Measurements from ENCODE around the gene IFNA13. TPM values are rescaled to one million over a fixed set of nuclear protein-coding genes. Genes with fewer than 3 reads are reported as not detected.

Gene IFNA13
- total and polyA plus RNA-seq, 4 donors = not detected

DNA sequence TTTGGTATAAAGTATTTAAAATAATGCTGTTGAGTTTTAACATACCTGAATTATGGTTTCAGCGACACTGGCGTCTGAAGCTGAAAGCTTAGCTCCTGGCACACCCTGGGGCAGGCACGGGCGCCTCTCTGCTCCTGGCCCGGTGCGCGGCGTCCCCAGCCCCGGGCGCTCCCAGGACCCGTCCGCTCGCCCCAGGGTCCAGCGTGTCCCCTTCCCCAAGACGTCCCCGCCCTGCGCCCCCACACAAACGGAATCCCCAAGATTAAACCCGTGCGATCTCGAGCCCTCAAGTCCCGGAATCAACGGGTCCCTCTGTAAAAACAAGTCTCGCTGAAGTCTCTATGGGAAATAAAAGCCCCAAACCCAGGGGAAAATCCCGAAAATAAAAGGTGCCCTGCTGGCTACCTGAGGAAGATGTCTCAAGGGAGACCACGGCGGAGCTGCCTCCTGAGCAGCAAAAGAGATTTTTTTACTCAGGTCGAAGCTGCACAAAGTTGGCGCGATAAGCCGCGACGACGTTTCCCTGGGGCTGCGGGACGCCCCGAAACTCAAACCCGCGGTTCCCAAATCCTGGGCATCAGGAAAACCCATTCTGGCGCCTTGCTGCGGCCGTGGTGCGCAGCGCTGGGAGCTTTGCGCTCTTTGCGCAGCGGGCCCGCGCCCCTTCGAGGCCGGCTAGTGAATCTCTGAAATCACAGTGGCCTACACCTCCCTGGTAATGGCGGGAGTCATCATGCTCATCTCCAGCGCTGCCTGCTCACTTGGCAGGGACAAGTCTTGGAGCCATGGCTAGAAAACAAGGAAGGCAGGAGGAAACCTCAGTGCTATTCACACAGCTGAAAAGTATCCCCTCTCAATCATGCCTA, 34.8 kb upstream of the IFNA13 start:
- WGBS, 2 donors = 4 to 5% methylated on average over 53 of the region's 53 CpGs
- no peak overlapping the region for H3K4me3 ChIP-seq (ENCODE audit: low read length in 2 of 2)
- DNase-seq (peak in 1 of 2 donors; percentile 71), ATAC-seq (ENCODE audit: low FRiP score) (peak; percentile 50)
- H3K4me1 ChIP-seq (ENCODE audit: control insufficient read depth in 1 of 2, insufficient read depth in 2 of 2, low read length in 2 of 2) = no peaks in the 10 kb centered on the region
- intact Hi-C loops (cut with DNase I) = no loop called here
- H3K27me3 ChIP-seq (ENCODE audit: control insufficient read depth in 1 of 2, insufficient read depth in 2 of 2, low read length in 1 of 2) = peaks cover 0 to 2% of the 10 kb centered on the region in 2 donors
- H3K27ac ChIP-seq (ENCODE audit: low read depth in 1 of 2, low read length in 2 of 2) = no peak overlapping the region
- no peaks in the 10 kb centered on the region for H3K36me3 ChIP-seq (ENCODE audit: control insufficient read depth in 1 of 2, insufficient read depth in 2 of 2, low read length in 1 of 2)
- H3K9me3 ChIP-seq (ENCODE audit: control insufficient read depth, low read length) = no peaks in the 10 kb centered on the region

DNA sequence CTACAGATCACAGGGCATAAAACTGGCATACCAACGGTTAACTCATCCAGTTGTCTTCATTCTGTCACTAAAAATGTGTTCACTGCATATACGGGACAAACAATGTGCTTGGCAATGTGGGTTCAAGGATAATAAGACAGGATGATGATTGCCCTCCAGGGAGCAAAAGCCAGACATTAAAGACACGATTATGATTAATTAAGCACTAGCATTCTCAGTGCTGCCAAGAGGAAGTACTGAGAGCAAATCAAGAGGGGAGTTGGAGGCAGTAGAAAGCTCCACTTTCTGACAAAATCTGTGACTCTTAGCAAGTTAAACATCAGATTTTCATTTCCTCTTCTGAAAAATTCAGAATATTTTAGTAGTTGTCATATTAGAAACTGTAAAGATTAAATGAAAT, 32.1 kb upstream of the IFNA13 start:
- intact Hi-C loops (cut with DNase I) = loop anchor here in 1 of 2 donors (5.0 kb wide), 1 partner anchor 68 kb away; no protein-coding TSS in a partner anchor
- no peak overlapping the region for H3K27ac ChIP-seq (ENCODE audit: low read depth in 1 of 2, low read length in 2 of 2)
- H3K36me3 ChIP-seq (ENCODE audit: control insufficient read depth in 1 of 2, insufficient read depth in 2 of 2, low read length in 1 of 2) = no peaks in the 10 kb centered on the region
- WGBS, 2 donors = 36 to 43% methylated on average over 3 of the region's 3 CpGs
- peaks cover 0 to 2% of the 10 kb centered on the region in 2 donors for H3K27me3 ChIP-seq (ENCODE audit: control insufficient read depth in 1 of 2, insufficient read depth in 2 of 2, low read length in 1 of 2)
- ATAC-seq (ENCODE audit: low FRiP score) (no peak), DNase-seq (no peak)
- no peaks in the 10 kb centered on the region for H3K4me1 ChIP-seq (ENCODE audit: control insufficient read depth in 1 of 2, insufficient read depth in 2 of 2, low read length in 2 of 2)
- no peaks in the 10 kb centered on the region for H3K9me3 ChIP-seq (ENCODE audit: control insufficient read depth, low read length)
- no peak overlapping the region for H3K4me3 ChIP-seq (ENCODE audit: low read length in 2 of 2)

DNA sequence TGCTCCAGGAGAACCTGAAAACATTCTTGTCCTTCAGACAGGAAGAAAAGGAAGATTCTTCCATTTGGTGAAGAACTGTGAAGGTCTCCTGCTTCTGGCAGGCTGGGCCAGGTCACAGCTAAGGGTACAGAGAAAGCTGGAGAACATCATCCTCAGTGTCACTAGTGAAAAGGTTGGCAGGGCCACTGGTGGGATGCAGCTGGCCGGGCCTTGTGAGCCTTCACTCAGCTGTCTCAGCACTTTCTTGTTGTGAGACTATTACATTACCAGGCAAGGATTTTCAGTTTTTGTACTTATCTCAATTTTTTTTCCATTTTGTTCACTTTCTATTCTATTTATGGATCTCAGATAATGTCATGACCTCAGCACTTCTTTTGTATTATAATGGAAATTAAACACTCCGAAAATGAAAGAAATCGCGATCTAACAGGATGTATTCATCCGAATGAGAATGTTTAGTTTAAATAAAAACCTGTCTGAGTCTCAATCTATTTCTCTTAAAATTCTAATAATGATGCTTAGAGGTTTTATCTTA, 31.2 kb upstream of the IFNA13 start:
- Histone ChIP-seq H3K36me3 (ENCODE audit: control insufficient read depth in 1 of 2, insufficient read depth in 2 of 2, low read length in 1 of 2) (no peaks in the 10 kb centered on the region), H3K4me1 (ENCODE audit: control insufficient read depth in 1 of 2, insufficient read depth in 2 of 2, low read length in 2 of 2) (no peaks in the 10 kb centered on the region), H3K4me3 (ENCODE audit: low read length in 2 of 2) (no peak overlapping the region), H3K9me3 (ENCODE audit: control insufficient read depth, low read length) (no peaks in the 10 kb centered on the region), H3K27ac (ENCODE audit: low read depth in 1 of 2, low read length in 2 of 2) (no peak overlapping the region), H3K27me3 (ENCODE audit: control insufficient read depth in 1 of 2, insufficient read depth in 2 of 2, low read length in 1 of 2) (peaks cover 0 to 2% of the 10 kb centered on the region in 2 donors)
- intact Hi-C loops (cut with DNase I) = loop anchor here in 1 of 2 donors (5.0 kb wide), 1 partner anchor 67 kb away; no protein-coding TSS in a partner anchor
- WGBS, 2 donors = 88 to 91% methylated on average over 5 of the region's 5 CpGs
- no peak for DNase-seq
- no peak for ATAC-seq (ENCODE audit: low FRiP score)

DNA sequence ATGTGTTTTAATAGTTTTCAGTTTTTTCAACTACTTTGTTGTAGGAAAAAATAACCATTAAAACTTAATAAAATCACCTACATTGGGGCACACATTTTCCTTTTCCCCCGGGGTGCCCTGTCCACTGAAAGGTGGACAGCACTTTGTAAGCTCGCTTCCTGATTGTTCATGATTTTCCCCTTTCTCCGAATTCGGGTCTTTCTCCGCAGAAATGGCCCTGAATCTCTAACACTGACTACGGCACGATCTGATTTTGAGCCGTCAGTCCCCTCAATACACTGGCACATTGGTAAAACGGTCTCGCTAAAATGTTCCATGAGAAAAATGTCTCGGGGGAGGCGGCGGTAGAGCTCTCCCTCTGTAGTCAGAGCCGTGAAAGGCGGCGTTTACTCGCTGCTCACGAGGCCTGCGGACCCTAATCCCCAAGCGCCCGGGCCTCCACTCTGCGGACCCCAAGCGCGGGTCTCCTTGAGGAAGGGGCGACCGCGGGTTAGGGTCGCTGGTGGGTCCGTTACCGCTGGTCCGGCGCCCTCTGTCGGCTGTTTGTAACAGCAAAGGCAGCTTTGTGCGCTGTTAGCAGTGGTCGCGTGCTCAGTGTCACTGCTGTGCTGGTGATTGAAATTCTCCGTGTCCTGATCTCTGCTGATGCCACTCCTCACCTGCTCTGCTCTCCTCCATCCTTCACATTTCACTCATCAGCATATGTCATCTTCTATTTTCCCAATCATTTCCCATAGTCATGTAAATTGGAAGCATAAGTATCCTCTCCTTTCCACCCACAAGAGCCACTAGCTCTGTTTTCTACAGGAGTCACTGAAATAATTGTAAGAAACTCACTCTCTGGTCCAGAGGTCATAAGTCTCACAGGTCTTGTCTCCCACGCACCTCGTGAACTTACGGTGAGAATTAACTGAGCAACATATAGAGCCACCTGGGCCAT, 28.2 kb upstream of the IFNA13 start:
- Histone ChIP-seq H3K36me3 (ENCODE audit: control insufficient read depth in 1 of 2, insufficient read depth in 2 of 2, low read length in 1 of 2) (no peaks in the 10 kb centered on the region), H3K4me3 (ENCODE audit: low read length in 2 of 2) (peak overlapping the region in 1 of 2 donors; percentile 37), H3K4me1 (ENCODE audit: control insufficient read depth in 1 of 2, insufficient read depth in 2 of 2, low read length in 2 of 2) (no peaks in the 10 kb centered on the region), H3K9me3 (ENCODE audit: control insufficient read depth, low read length) (peaks cover 1% of the 10 kb centered on the region), H3K27me3 (ENCODE audit: control insufficient read depth in 1 of 2, insufficient read depth in 2 of 2, low read length in 1 of 2) (peaks cover 0 to 6% of the 10 kb centered on the region in 2 donors), H3K27ac (ENCODE audit: low read depth in 1 of 2, low read length in 2 of 2) (no peak overlapping the region)
- DNase-seq = peak; percentile 52 to 81
- 9% methylated on average over 40 of the region's 40 CpGs for WGBS, 2 donors
- intact Hi-C loops (cut with DNase I) = loop anchor here (2.0 to 5.0 kb wide), 2 partner anchors 64 to 77 kb away; no protein-coding TSS in a partner anchor
- ATAC-seq (ENCODE audit: low FRiP score) = peak; percentile 82

DNA sequence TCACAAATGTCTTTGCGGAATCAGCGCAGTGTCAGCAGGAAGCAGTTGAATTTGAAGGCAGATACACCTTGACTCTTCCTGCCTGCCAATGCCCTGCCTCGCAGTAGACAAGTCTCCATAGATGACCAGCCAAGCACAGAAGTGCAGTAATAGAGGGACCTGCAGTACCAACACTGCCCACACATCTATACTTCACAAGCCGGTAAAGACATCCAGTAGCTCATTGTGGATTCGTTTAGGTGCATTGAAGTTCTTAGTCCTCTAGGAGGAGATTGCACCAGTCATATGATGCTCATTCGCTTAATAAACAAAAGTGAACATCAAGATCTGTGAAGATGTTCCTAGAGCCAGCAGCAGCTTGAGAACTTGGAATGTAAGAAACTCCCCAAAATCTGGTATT, 24.4 kb upstream of the IFNA13 start:
- Histone ChIP-seq H3K4me1 (ENCODE audit: control insufficient read depth in 1 of 2, insufficient read depth in 2 of 2, low read length in 2 of 2) (no peaks in the 10 kb centered on the region), H3K36me3 (ENCODE audit: control insufficient read depth in 1 of 2, insufficient read depth in 2 of 2, low read length in 1 of 2) (no peaks in the 10 kb centered on the region), H3K4me3 (ENCODE audit: low read length in 2 of 2) (no peak overlapping the region), H3K27ac (ENCODE audit: low read depth in 1 of 2, low read length in 2 of 2) (no peak overlapping the region), H3K9me3 (ENCODE audit: control insufficient read depth, low read length) (peaks cover 1% of the 10 kb centered on the region), H3K27me3 (ENCODE audit: control insufficient read depth in 1 of 2, insufficient read depth in 2 of 2, low read length in 1 of 2) (peaks cover 0 to 3% of the 10 kb centered on the region in 2 donors)
- intact Hi-C loops (cut with DNase I) = loop anchor here in 1 of 2 donors (5.0 kb wide), 1 partner anchor 45 kb away; no protein-coding TSS in a partner anchor
- DNase-seq (no peak), ATAC-seq (ENCODE audit: low FRiP score) (no peak)
- WGBS, 2 donors = 81 to 86% methylated on average over 6 of the region's 6 CpGs

DNA sequence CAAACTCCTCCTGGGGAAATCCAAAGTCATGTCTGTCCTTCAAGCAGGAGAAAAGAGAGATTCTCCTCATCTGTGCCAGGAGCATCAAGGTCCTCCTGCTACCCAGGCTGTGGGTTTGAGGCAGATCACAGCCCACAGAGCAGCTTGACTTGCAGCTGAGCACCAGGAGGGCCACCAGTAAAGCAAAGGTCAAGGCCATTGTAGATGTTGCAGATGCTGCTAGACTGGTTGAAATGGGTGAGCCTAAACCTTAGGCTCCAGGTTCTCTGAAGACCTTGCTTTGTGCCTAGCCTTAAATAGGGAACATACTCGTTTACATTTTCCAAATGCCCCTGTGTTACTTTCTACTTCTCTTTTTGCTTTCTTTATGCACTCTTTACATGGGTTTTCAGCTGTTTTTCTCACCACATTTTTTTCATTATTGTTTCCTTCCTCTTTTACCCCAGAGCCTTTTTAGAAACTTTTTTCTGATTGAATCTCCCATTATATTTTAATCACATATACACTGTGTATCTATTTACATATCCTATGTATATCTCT, 17.3 kb upstream of the IFNA13 start, which contains the start of gene IFNA2:
Gene IFNA2 (minus strand): TSS at position 268 of the 540 bp plus-strand sequence. CDS start 69 bp downstream, at position 199.
- Histone ChIP-seq H3K4me3 (ENCODE audit: low read length in 2 of 2) (no peak within 1 kb of the TSS), H3K36me3 (ENCODE audit: control insufficient read depth in 1 of 2, insufficient read depth in 2 of 2, low read length in 1 of 2) (no peaks in the 10 kb centered on the region), H3K27me3 (ENCODE audit: control insufficient read depth in 1 of 2, insufficient read depth in 2 of 2, low read length in 1 of 2) (no peaks in the 10 kb centered on the region), H3K9me3 (ENCODE audit: control insufficient read depth, low read length) (no peaks in the 10 kb centered on the region), H3K27ac (ENCODE audit: low read depth in 1 of 2, low read length in 2 of 2) (no peak within 1 kb of the TSS), H3K4me1 (ENCODE audit: control insufficient read depth in 1 of 2, insufficient read depth in 2 of 2, low read length in 2 of 2) (no peaks in the 10 kb centered on the region)
- DNase-seq (no peak), ATAC-seq (ENCODE audit: low FRiP score) (no peak)
- intact Hi-C loops (cut with DNase I) = no loop called here
- 65 to 74% methylated on average over 1 of the region's 1 CpG for WGBS, 2 donors

DNA sequence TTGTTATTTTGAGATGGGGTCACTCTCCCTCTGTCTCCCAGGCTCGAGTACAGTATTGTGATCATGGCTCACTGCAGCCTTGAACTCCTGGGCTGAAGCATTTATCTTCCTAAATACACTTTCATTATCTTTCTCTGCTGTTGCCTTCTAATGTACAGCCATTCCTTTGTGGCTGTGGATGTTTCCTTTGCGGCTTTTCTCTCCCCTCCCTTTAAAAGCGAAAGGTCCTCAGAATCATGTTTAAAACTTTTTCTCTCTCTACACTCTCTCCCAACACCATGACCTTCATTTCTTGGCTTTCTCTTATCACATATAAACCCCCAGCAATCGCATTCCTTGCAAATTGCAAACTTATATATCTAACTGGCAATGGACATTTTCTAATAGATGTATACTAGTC, 15.8 kb upstream of the IFNA13 start:
- Histone ChIP-seq H3K4me1 (ENCODE audit: control insufficient read depth in 1 of 2, insufficient read depth in 2 of 2, low read length in 2 of 2) (no peaks in the 10 kb centered on the region), H3K4me3 (ENCODE audit: low read length in 2 of 2) (no peak overlapping the region), H3K27me3 (ENCODE audit: control insufficient read depth in 1 of 2, insufficient read depth in 2 of 2, low read length in 1 of 2) (peaks cover 0 to 1% of the 10 kb centered on the region in 2 donors), H3K36me3 (ENCODE audit: control insufficient read depth in 1 of 2, insufficient read depth in 2 of 2, low read length in 1 of 2) (no peaks in the 10 kb centered on the region), H3K9me3 (ENCODE audit: control insufficient read depth, low read length) (no peaks in the 10 kb centered on the region), H3K27ac (ENCODE audit: low read depth in 1 of 2, low read length in 2 of 2) (no peak overlapping the region)
- WGBS, 2 donors = 53 to 55% methylated on average over 4 of the region's 4 CpGs
- DNase-seq = no peak
- no peak for ATAC-seq (ENCODE audit: low FRiP score)
- intact Hi-C loops (cut with DNase I) = no loop called here
